WTC11 (cell line): ENCODE measurements around the gene ARHGAP26. TPM values are rescaled to one million over a fixed set of nuclear protein-coding genes. Genes with fewer than 3 reads are reported as not detected.

Experiments
- ATAC-seq: fragments of 200-7000 bp; cut with Tn5 transposase; 2 replicates; pipeline ENCODE4 v1.10.0; 2021; ENCODE audit warnings: mild to moderate bottlenecking, moderate library complexity
- CTCF ChIA-PET: fragments of 300-600 bp; sonication (Branson Sonifier 250); formaldehyde crosslinking; loops from one replicate; lab custom pipeline; 2021; ENCODE audit warnings: antibody characterized with exemption; lab: Charles Lee
- POLR2A ChIA-PET: fragments of 350-600 bp; sonication (Branson Sonifier 250); formaldehyde crosslinking; loops from one replicate; lab custom pipeline; 2021; ENCODE audit warnings: antibody characterized with exemption; lab: Charles Lee
- DNase-seq: peaks from one replicate; pipeline ENCODE4 v3.0.0; 2021; ENCODE audit warnings: low spot score
- H3K27ac Mint-ChIP-seq: 2 replicates; pipeline ENCODE4 v1.8.0; 2021; ENCODE audit warnings: mixed read lengths
- H3K27me3 Mint-ChIP-seq: 2 replicates; pipeline ENCODE4 v1.8.0; 2021; ENCODE audit warnings: low read depth, mild to moderate bottlenecking, moderate library complexity, mixed read lengths
- H3K36me3 Mint-ChIP-seq: 2 replicates; pipeline ENCODE4 v1.8.0; 2021; ENCODE audit warnings: mixed read lengths
- H3K4me1 Mint-ChIP-seq: 2 replicates; pipeline ENCODE4 v1.8.0; 2022; ENCODE audit warnings: mixed read lengths
- H3K4me3 Mint-ChIP-seq: 2 replicates; pipeline ENCODE4 v1.8.0; 2021; ENCODE audit warnings: mild to moderate bottlenecking, moderate library complexity, mixed read lengths
- H3K9me3 Mint-ChIP-seq: 2 replicates; pipeline ENCODE4 v1.8.0; 2021; ENCODE audit warnings: mixed read lengths
- CREB1 ChIP-seq: sonication (generic); formaldehyde crosslinking; IDR thresholded peaks from 2 replicates; pipeline ENCODE4 v1.8.0; 2023; ENCODE audit warnings: mild to moderate bottlenecking, missing genetic modification reagents
- CREM ChIP-seq: sonication (generic); formaldehyde crosslinking; IDR thresholded peaks from 2 replicates; pipeline ENCODE4 v1.8.1; 2022; ENCODE audit warnings: mild to moderate bottlenecking, missing genetic modification reagents, moderate library complexity
- E2F1 ChIP-seq: sonication (generic); formaldehyde crosslinking; IDR thresholded peaks from 2 replicates; pipeline ENCODE4 v1.8.0; 2022; ENCODE audit warnings: mild to moderate bottlenecking, missing genetic modification reagents
- ELF4 ChIP-seq: sonication (generic); formaldehyde crosslinking; IDR thresholded peaks from 2 replicates; pipeline ENCODE4 v1.8.1; 2022; ENCODE audit warnings: low read depth, mild to moderate bottlenecking, moderate library complexity, missing genetic modification reagents
- ESRRA ChIP-seq: sonication (generic); formaldehyde crosslinking; IDR thresholded peaks from 2 replicates; pipeline ENCODE4 v1.8.1; 2022; ENCODE audit warnings: mild to moderate bottlenecking, missing genetic modification reagents, borderline replicate concordance
- ETV6 ChIP-seq: sonication (generic); formaldehyde crosslinking; IDR thresholded peaks from 2 replicates; pipeline ENCODE4 v1.8.1; 2022; ENCODE audit warnings: mild to moderate bottlenecking, missing genetic modification reagents
- FOXJ3 ChIP-seq: sonication (generic); formaldehyde crosslinking; IDR thresholded peaks from 2 replicates; pipeline ENCODE4 v1.9.0; 2021; ENCODE audit warnings: missing genetic modification reagents, mild to moderate bottlenecking, borderline replicate concordance
- FOXP4 ChIP-seq: sonication (generic); formaldehyde crosslinking; IDR thresholded peaks from 2 replicates; pipeline ENCODE4 v1.8.0; 2022; ENCODE audit warnings: mild to moderate bottlenecking, missing genetic modification reagents
- HMGA2 ChIP-seq: fragments of 250-450 bp; sonication (Bioruptor Pico); IDR thresholded peaks from 2 replicates; pipeline ENCODE4 v1.4.0; 2021; ENCODE audit warnings: mild to moderate bottlenecking, moderate library complexity
- IRF2 ChIP-seq: sonication (generic); formaldehyde crosslinking; IDR thresholded peaks from 2 replicates; pipeline ENCODE4 v1.8.0; 2022; ENCODE audit warnings: low read depth, missing genetic modification reagents, borderline replicate concordance
- JAZF1 ChIP-seq: fragments of 250-450 bp; sonication (Bioruptor Pico); IDR thresholded peaks from 2 replicates; pipeline ENCODE4 v1.9.0; 2021; ENCODE audit warnings: moderate library complexity, mild to moderate bottlenecking, inconsistent platforms
- MAX ChIP-seq: sonication (generic); formaldehyde crosslinking; IDR thresholded peaks from 2 replicates; pipeline ENCODE4 v1.8.0; 2022; ENCODE audit warnings: mild to moderate bottlenecking, missing genetic modification reagents
- NR2C2 ChIP-seq: sonication (generic); formaldehyde crosslinking; IDR thresholded peaks from 2 replicates; pipeline ENCODE4 v1.8.0; 2022; ENCODE audit warnings: mild to moderate bottlenecking, missing genetic modification reagents
- TCF7 ChIP-seq: sonication (generic); formaldehyde crosslinking; IDR thresholded peaks from 2 replicates; pipeline ENCODE4 v1.8.0; 2022; ENCODE audit warnings: mild to moderate bottlenecking, low read depth, missing genetic modification reagents, moderate library complexity
- TEAD1 ChIP-seq: sonication (generic); formaldehyde crosslinking; IDR thresholded peaks from 2 replicates; pipeline ENCODE4 v1.8.0; 2022; ENCODE audit warnings: mild to moderate bottlenecking, missing genetic modification reagents
- TP53 ChIP-seq: sonication (generic); formaldehyde crosslinking; IDR thresholded peaks from 2 replicates; pipeline ENCODE4 v1.8.1; 2023; ENCODE audit warnings: mild to moderate bottlenecking, missing genetic modification reagents
- USF1 ChIP-seq: sonication (generic); formaldehyde crosslinking; IDR thresholded peaks from 2 replicates; pipeline ENCODE4 v1.8.0; 2022; ENCODE audit warnings: mild to moderate bottlenecking, missing genetic modification reagents
- ZMAT4 ChIP-seq: fragments of 250-450 bp; sonication (Bioruptor Pico); IDR thresholded peaks from 2 replicates; pipeline ENCODE4 v1.9.0; 2021; ENCODE audit warnings: mild to moderate bottlenecking
- ZNF121 ChIP-seq: sonication (generic); formaldehyde crosslinking; IDR thresholded peaks from 2 replicates; pipeline ENCODE4 v1.8.0; 2023; ENCODE audit warnings: missing genetic modification reagents
- ZNF138 ChIP-seq: sonication (generic); formaldehyde crosslinking; conservative IDR thresholded peaks from 2 replicates; pipeline ENCODE4 v1.8.1; 2022; ENCODE audit warnings: mild to moderate bottlenecking, moderate library complexity, missing genetic modification reagents
- ZNF219 ChIP-seq: sonication (generic); formaldehyde crosslinking; IDR thresholded peaks from 2 replicates; pipeline ENCODE4 v1.8.0; 2023; ENCODE audit warnings: missing genetic modification reagents, mild to moderate bottlenecking, borderline replicate concordance
- ZNF416 ChIP-seq: fragments of 250-450 bp; sonication (Bioruptor Pico); IDR thresholded peaks from 2 replicates; pipeline ENCODE4 v1.9.0; 2021; ENCODE audit warnings: mild to moderate bottlenecking, inconsistent platforms
- total RNA-seq: library from RNA; stranded (reverse); gene quantifications from 3 replicates; pipeline ENCODE4 v1.2.3, GENCODE V29; 2021
- TF ChIP-seq, protein P1 (sequence below): sonication (generic); formaldehyde crosslinking; conservative IDR thresholded peaks from 2 replicates; pipeline ENCODE4 v1.8.1; 2023; ENCODE audit warnings: mild to moderate bottlenecking, low read depth, missing genetic modification reagents, moderate library complexity

The ARHGAP26 gene
- total RNA-seq, 1 experiment from 2014 or later: 22.3 TPM

DNA sequence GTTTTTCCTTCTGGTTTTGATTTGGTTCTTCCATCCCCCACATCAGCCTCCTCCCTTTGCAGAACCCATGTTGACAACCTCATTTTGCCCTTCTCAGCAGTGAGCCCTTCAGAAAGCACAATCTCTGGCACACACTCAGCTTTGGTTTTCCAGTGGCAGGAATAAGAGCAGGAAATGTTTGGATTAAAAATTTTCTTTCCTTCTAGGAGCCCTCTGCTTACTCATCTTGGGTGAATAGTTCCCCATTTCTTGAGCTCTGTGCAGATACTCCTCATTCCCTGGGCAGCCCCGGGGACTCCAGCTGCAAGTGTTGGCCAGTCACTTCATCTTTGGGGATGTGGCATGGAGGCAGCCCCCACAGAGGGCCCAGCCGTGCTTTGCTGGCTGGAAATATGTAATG lies 462.9 kb downstream of the ARHGAP26 start:
- ChIA-PET POLR2A (no interaction called here), CTCF (no interaction called here)
- Mint-ChIP-seq H3K4me3 (no peak overlapping the region), H3K4me1 (peaks cover 10% of the 10 kb centered on the region), H3K27me3 (no peaks in the 10 kb centered on the region; the same call in 1 of the 2 replicates), H3K9me3 (peaks cover 5% of the 10 kb centered on the region; the same call in 1 of the 2 replicates), H3K36me3 (no peaks in the 10 kb centered on the region), H3K27ac (no peak overlapping the region)
- DNase-seq: no peak
- TF ChIP-seq E2F1 (CRISPR knock-in tag) (no peak), ZMAT4 (CRISPR knock-in tag) (no peak), MAX (CRISPR knock-in tag) (no peak), TCF7 (no peak), ZNF219 (CRISPR knock-in tag) (no peak), TP53 (CRISPR knock-in tag) (no peak), CREM (CRISPR knock-in tag) (no peak), ZNF121 (CRISPR knock-in tag) (no peak), TEAD1 (CRISPR knock-in tag) (no peak), IRF2 (CRISPR knock-in tag) (no peak), ZNF138 (CRISPR knock-in tag) (no peak), ETV6 (CRISPR knock-in tag) (no peak), FOXP4 (CRISPR knock-in tag) (no peak), ZNF416 (CRISPR knock-in tag) (no peak)
- no peak for ATAC-seq

DNA sequence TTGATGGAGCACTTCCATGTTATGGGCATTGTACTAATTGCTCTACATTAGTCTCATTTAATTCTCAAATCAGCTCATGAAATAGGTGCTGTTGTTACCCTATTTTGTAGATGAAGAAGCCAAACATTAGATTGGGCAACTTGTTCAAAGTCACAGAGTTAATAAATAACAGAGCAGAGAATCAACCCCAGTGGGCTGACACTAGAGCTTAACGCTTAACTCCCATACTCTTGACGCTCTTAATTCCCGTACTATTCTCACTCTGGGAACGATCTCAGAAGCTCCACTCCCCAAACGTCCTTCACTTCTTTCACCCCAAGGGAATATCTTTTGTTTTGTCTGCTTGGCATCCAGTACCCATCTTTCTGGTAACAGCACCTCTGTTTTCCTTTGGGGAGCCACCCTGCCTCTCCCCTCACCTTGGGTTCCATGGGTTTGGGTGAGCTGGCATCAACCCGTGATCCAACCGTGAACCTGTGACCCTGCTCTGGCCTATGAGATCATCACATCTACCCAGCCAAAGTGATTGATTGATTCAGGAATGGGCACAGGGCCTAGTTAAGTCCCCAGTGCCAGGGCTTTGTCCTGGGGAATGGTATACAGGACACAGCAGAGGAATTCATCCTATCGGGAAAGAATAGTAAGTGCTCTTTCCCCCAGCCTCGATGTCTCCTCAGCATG lies 464.1 kb downstream of the ARHGAP26 start:
- no peak for TF ChIP-seq TP53 (CRISPR knock-in tag)
- TF ChIP-seq NR2C2: no peak
- no peak for TF ChIP-seq ESRRA (CRISPR knock-in tag)
- TF ChIP-seq CREB1 (CRISPR knock-in tag): no peak
- TF ChIP-seq ELF4: no peak
- no peak for TF ChIP-seq FOXJ3 (CRISPR knock-in tag)
- TF ChIP-seq HMGA2 (CRISPR knock-in tag): no peak
- TF ChIP-seq USF1 (CRISPR knock-in tag): no peak
- TF ChIP-seq, protein P1, sequence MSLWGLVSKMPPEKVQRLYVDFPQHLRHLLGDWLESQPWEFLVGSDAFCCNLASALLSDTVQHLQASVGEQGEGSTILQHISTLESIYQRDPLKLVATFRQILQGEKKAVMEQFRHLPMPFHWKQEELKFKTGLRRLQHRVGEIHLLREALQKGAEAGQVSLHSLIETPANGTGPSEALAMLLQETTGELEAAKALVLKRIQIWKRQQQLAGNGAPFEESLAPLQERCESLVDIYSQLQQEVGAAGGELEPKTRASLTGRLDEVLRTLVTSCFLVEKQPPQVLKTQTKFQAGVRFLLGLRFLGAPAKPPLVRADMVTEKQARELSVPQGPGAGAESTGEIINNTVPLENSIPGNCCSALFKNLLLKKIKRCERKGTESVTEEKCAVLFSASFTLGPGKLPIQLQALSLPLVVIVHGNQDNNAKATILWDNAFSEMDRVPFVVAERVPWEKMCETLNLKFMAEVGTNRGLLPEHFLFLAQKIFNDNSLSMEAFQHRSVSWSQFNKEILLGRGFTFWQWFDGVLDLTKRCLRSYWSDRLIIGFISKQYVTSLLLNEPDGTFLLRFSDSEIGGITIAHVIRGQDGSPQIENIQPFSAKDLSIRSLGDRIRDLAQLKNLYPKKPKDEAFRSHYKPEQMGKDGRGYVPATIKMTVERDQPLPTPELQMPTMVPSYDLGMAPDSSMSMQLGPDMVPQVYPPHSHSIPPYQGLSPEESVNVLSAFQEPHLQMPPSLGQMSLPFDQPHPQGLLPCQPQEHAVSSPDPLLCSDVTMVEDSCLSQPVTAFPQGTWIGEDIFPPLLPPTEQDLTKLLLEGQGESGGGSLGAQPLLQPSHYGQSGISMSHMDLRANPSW (CRISPR knock-in tag): no peak
- no peak for TF ChIP-seq ZNF416 (CRISPR knock-in tag)
- no peak for TF ChIP-seq TCF7
- TF ChIP-seq IRF2 (CRISPR knock-in tag): no peak
- TF ChIP-seq JAZF1 (CRISPR knock-in tag): no peak
- POLR2A ChIA-PET: interaction anchor here (0.6 kb wide), 2 partner anchors 21 to 203 kb away, joined by 3 read pairs; no protein-coding TSS in a partner anchor
- Mint-ChIP-seq H3K4me3 (no peak overlapping the region), H3K9me3 (peaks cover 5% of the 10 kb centered on the region; the same call in 1 of the 2 replicates), H3K4me1 (peaks cover 19% of the 10 kb centered on the region), H3K27me3 (no peaks in the 10 kb centered on the region; the same call in 1 of the 2 replicates), H3K36me3 (no peaks in the 10 kb centered on the region), H3K27ac (0 out of 2 replicates have a peak overlapping the region, but pooled peaks have one; percentile 29)
- DNase-seq (no peak), ATAC-seq (no peak)
- CTCF ChIA-PET: no interaction called here
